ENCODE results near the gene SLC29A1.

Gene SLC29A1

DNA sequence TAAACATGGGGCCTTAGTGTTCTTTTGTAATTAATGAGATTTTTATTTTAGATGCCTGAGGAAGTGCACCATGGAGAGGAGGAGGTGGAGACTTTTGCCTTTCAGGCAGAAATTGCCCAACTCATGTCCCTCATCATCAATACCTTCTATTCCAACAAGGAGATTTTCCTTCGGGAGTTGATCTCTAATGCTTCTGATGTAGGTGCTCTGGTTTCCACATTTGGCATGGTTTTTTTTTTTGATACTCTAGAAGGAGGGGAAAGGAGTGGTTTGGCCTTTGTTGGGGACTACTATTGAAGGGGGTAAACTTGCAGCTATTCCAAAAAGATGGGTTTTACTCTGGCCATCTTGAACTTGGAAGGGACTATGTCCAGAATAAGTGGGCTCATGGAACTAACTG is 25.2 kb downstream of the SLC29A1 start:
- Histone ChIP-seq H3K9me3 (ENCODE audit: control insufficient read depth, low read length) (no peaks in the 10 kb centered on the region), H3K4me3 (ENCODE audit: insufficient read depth, low read depth, low read length, poor library complexity, severe bottlenecking) (peak overlapping the region; percentile 80), H3K27me3 (replicated peaks; ENCODE audit: control insufficient read depth, insufficient read depth, low read length, poor library complexity, severe bottlenecking) (no peaks in the 10 kb centered on the region), H3K27ac (ENCODE audit: insufficient read depth, low read length, poor library complexity, severe bottlenecking) (peak overlapping the region; percentile 3), H3K36me3 (ENCODE audit: control insufficient read depth, insufficient read depth, low read length) (peaks cover 52% of the 10 kb centered on the region), H3K4me1 (ENCODE audit: control insufficient read depth, insufficient read depth, low read length, poor library complexity, severe bottlenecking) (peaks cover 18% of the 10 kb centered on the region)
- no peak for DNase-seq

DNA sequence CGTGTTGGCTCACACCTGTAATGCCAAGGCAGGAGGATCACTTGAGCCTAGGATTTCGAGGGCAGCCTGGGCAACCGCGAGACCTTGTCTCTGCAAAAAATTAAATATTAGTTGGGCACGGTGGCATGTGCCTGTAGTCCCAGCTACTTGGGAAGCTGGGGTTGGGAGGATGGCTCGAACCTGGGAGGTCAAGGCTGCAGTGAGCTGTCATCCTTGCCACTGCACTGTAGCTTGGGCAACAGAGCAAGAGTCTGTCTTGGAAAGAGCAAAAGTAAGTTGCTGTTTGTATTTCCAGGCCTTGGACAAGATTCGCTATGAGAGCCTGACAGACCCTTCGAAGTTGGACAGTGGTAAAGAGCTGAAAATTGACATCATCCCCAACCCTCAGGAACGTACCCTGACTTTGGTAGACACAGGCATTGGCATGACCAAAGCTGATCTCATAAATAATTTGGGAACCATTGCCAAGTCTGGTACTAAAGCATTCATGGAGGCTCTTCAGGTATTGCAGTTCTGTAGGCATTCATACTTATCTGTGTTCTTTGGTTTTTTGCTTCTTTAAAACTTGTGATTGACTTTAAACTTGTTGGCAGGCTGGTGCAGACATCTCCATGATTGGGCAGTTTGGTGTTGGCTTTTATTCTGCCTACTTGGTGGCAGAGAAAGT is 25.8 kb downstream of the SLC29A1 start:
- Histone ChIP-seq H3K9me3 (ENCODE audit: control insufficient read depth, low read length) (no peaks in the 10 kb centered on the region), H3K27ac (ENCODE audit: insufficient read depth, low read length, poor library complexity, severe bottlenecking) (peak overlapping the region; percentile 3), H3K36me3 (ENCODE audit: control insufficient read depth, insufficient read depth, low read length) (peaks cover 58% of the 10 kb centered on the region), H3K4me3 (ENCODE audit: insufficient read depth, low read depth, low read length, poor library complexity, severe bottlenecking) (peak overlapping the region; percentile 80), H3K27me3 (replicated peaks; ENCODE audit: control insufficient read depth, insufficient read depth, low read length, poor library complexity, severe bottlenecking) (no peaks in the 10 kb centered on the region), H3K4me1 (ENCODE audit: control insufficient read depth, insufficient read depth, low read length, poor library complexity, severe bottlenecking) (peaks cover 18% of the 10 kb centered on the region)
- DNase-seq: no peak

DNA sequence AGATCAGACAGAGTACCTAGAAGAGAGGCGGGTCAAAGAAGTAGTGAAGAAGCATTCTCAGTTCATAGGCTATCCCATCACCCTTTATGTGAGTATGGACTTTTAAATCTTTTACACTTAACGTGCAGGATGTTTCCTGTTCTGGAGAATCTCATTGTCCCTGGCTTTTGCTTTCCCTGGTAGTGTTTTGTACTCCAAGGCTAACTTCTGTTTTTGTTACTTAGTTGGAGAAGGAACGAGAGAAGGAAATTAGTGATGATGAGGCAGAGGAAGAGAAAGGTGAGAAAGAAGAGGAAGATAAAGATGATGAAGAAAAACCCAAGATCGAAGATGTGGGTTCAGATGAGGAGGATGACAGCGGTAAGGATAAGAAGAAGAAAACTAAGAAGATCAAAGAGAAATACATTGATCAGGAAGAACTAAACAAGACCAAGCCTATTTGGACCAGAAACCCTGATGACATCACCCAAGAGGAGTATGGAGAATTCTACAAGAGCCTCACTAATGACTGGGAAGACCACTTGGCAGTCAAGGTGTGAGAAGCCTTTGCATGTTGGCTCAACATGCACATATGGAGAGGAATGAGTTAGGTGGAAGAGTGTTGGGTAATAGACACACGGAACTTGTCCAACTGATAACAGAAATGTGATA is 26.8 kb downstream of the SLC29A1 start:
- Histone ChIP-seq H3K9me3 (ENCODE audit: control insufficient read depth, low read length) (no peaks in the 10 kb centered on the region), H3K27me3 (replicated peaks; ENCODE audit: control insufficient read depth, insufficient read depth, low read length, poor library complexity, severe bottlenecking) (no peaks in the 10 kb centered on the region), H3K27ac (ENCODE audit: insufficient read depth, low read length, poor library complexity, severe bottlenecking) (no peak overlapping the region), H3K4me1 (ENCODE audit: control insufficient read depth, insufficient read depth, low read length, poor library complexity, severe bottlenecking) (peaks cover 18% of the 10 kb centered on the region), H3K4me3 (ENCODE audit: insufficient read depth, low read depth, low read length, poor library complexity, severe bottlenecking) (no peak overlapping the region), H3K36me3 (ENCODE audit: control insufficient read depth, insufficient read depth, low read length) (peaks cover 65% of the 10 kb centered on the region)
- no peak for DNase-seq

DNA sequence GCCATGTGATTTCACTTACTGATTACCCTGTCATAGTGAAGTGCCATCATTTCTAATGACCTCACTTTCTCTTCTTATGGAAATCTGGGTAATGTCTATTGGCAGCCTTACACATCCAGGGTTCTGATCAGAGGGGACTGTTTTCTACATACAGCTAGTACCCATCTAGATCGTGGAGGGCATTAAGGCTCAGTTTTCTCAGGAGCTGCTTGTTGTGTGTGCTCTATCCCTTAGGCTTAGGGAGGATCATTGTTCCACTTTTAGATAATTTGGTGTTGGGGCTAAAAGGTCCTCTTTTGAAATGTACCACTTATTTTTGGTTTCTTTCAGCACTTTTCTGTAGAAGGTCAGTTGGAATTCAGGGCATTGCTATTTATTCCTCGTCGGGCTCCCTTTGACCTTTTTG is 27.3 kb downstream of the SLC29A1 start:
- H3K36me3 ChIP-seq (ENCODE audit: control insufficient read depth, insufficient read depth, low read length): peaks cover 65% of the 10 kb centered on the region
- H3K4me3 ChIP-seq (ENCODE audit: insufficient read depth, low read depth, low read length, poor library complexity, severe bottlenecking): no peak overlapping the region
- H3K27me3 ChIP-seq (replicated peaks; ENCODE audit: control insufficient read depth, insufficient read depth, low read length, poor library complexity, severe bottlenecking): no peaks in the 10 kb centered on the region
- no peak overlapping the region for H3K27ac ChIP-seq (ENCODE audit: insufficient read depth, low read length, poor library complexity, severe bottlenecking)
- H3K4me1 ChIP-seq (ENCODE audit: control insufficient read depth, insufficient read depth, low read length, poor library complexity, severe bottlenecking): peaks cover 16% of the 10 kb centered on the region
- no peaks in the 10 kb centered on the region for H3K9me3 ChIP-seq (ENCODE audit: control insufficient read depth, low read length)
- DNase-seq: no peak

DNA sequence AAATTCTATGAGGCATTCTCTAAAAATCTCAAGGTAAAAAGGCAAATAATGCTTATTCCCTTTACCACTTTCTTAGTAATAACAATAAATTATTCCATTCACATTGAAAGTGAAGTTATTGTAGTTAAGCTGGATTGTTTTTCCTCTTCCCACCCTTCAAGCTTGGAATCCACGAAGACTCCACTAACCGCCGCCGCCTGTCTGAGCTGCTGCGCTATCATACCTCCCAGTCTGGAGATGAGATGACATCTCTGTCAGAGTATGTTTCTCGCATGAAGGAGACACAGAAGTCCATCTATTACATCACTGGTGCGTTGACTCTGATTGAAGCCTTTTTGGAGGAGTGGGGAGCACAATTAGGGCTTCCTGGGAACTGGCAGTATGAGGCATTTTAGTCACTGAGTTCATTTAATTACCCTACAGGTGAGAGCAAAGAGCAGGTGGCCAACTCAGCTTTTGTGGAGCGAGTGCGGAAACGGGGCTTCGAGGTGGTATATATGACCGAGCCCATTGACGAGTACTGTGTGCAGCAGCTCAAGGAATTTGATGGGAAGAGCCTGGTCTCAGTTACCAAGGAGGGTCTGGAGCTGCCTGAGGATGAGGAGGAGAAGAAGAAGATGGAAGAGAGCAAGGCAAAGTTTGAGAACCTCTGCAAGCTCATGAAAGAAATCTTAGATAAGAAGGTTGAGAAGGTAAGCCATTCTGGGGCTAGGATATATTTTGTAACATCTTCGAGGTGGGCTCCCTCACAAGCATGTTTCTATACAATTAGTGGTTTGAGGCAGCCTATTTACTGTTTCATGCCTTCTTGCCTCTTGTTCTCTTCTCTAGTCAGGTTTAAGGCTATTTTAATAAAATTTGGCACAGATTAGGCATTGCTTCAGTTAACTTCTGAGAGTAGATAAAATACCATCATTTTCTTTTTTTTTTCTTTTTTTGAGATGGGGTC is 28.5 kb downstream of the SLC29A1 start:
- Histone ChIP-seq H3K9me3 (ENCODE audit: control insufficient read depth, low read length) (no peaks in the 10 kb centered on the region), H3K4me1 (ENCODE audit: control insufficient read depth, insufficient read depth, low read length, poor library complexity, severe bottlenecking) (peaks cover 22% of the 10 kb centered on the region), H3K36me3 (ENCODE audit: control insufficient read depth, insufficient read depth, low read length) (peaks cover 65% of the 10 kb centered on the region), H3K27ac (ENCODE audit: insufficient read depth, low read length, poor library complexity, severe bottlenecking) (no peak overlapping the region), H3K27me3 (replicated peaks; ENCODE audit: control insufficient read depth, insufficient read depth, low read length, poor library complexity, severe bottlenecking) (no peaks in the 10 kb centered on the region), H3K4me3 (ENCODE audit: insufficient read depth, low read depth, low read length, poor library complexity, severe bottlenecking) (no peak overlapping the region)
- no peak for DNase-seq

DNA sequence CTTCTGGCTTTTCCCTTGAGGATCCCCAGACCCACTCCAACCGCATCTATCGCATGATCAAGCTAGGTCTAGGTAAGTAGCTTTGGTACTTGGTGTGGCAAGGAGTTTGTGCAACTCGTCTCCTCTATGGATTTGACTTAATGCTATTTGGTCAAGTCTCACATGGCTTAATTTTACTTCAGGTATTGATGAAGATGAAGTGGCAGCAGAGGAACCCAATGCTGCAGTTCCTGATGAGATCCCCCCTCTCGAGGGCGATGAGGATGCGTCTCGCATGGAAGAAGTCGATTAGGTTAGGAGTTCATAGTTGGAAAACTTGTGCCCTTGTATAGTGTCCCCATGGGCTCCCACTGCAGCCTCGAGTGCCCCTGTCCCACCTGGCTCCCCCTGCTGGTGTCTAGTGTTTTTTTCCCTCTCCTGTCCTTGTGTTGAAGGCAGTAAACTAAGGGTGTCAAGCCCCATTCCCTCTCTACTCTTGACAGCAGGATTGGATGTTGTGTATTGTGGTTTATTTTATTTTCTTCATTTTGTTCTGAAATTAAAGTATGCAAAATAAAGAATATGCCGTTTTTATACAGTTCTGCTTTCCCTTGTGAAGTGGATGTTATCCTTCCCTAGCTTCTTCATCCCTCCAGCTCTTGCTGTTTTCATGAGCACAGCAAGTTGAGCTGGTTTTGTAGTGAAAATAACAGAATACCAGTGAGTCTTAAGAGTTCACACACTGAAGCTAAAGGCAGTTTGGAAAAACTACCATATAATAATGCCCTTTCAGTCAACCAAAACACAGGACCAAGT is 30.1 kb downstream of the SLC29A1 start:
- no peak overlapping the region for H3K27ac ChIP-seq (ENCODE audit: insufficient read depth, low read length, poor library complexity, severe bottlenecking)
- H3K4me3 ChIP-seq (ENCODE audit: insufficient read depth, low read depth, low read length, poor library complexity, severe bottlenecking): no peak overlapping the region

DNA sequence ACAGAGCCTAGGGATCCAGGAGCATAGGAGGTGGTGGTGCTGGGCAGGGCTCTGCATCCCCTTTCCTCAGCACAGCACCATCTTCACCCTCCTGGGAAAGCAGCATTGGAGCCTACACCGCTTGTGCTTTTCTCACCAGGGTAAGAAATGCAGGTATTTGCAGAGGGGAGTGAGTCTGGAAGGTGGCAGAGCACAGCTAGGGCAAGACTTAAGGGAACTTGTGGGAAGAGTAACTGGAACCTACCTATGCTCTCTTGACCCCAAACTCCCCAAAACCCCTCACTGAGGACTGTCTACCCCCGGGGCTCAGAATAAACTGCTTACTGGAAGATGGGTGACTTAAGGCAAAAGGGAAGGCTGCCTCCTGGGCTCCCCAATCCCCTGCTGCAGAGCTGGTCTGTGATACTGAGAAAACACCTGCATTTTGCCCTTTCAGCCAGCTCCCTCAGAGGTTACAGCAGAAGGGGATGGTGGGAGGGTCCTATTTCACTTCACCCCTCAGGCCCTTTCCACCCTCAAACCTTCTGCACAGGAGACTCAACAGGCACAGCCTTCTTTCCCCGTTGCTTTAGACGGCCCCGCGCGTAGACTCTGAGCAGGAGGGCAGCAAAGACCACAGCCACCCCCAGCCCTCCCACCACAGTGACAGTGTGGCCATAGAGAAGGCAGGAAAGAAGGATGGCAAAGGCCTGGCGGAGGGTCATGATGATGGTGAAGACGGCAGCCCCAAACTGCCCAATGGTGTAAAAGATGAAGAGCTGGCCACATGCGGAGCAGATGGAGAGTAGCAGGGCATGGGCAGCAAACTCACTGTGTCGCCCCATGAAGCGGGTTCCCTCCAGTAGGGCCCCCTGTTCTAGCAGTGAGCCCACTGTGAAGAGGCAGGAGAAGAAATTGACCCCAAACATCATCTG is 31.1 kb downstream of the SLC29A1 start:
- H3K4me1 ChIP-seq (ENCODE audit: control insufficient read depth, insufficient read depth, low read length, poor library complexity, severe bottlenecking): peaks cover 18% of the 10 kb centered on the region
- no peak overlapping the region for H3K4me3 ChIP-seq (ENCODE audit: insufficient read depth, low read depth, low read length, poor library complexity, severe bottlenecking)
- no peaks in the 10 kb centered on the region for H3K9me3 ChIP-seq (ENCODE audit: control insufficient read depth, low read length)
- H3K27ac ChIP-seq (ENCODE audit: insufficient read depth, low read length, poor library complexity, severe bottlenecking): no peak overlapping the region
- peaks cover 61% of the 10 kb centered on the region for H3K36me3 ChIP-seq (ENCODE audit: control insufficient read depth, insufficient read depth, low read length)
- no peak for DNase-seq
- H3K27me3 ChIP-seq (replicated peaks; ENCODE audit: control insufficient read depth, insufficient read depth, low read length, poor library complexity, severe bottlenecking): no peaks in the 10 kb centered on the region

More for the DNA sequence above, 30.1 kb downstream of the SLC29A1 start:
- peak; percentile 37 to 56 (median 42) for DNase-seq
- H3K4me1 ChIP-seq (ENCODE audit: control insufficient read depth, insufficient read depth, low read length, poor library complexity, severe bottlenecking): peaks cover 25% of the 10 kb centered on the region
- H3K27me3 ChIP-seq (replicated peaks; ENCODE audit: control insufficient read depth, insufficient read depth, low read length, poor library complexity, severe bottlenecking): no peaks in the 10 kb centered on the region
- H3K9me3 ChIP-seq (ENCODE audit: control insufficient read depth, low read length): no peaks in the 10 kb centered on the region
- H3K36me3 ChIP-seq (ENCODE audit: control insufficient read depth, insufficient read depth, low read length): peaks cover 62% of the 10 kb centered on the region

DNA sequence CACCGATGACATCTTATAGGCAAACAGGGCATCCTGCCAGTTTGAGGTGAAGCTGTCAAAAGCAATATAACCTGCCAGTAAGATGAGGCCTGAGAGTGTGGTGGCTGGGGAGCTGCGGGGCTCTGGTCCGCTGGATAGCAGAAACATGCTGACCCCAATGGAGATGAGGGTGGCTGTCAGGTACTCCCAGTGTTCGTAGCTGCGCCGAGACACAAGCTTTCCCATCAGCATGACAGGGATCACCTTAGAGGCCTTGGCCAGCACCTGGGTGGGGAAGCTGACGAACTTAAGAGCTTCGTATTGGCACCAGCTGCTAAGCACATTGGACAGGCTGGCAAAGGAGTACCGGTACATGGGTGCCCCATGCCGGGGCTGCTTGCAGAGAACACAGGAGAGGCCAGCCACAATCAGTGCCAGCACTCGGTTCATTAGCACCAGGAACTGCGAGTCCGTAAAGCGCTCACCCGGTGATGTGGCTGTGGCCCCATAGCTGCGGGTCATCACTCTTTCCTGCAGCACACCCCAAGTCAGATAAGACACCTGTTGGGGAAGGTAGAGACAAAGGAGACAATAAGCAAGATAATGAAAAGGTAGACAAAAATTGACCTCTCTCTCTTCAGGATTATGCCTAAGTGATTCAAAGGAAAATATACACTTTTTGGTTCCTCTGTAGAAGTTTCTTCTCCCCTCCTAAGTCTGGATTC is 31.9 kb downstream of the SLC29A1 start:
- Histone ChIP-seq H3K27ac (ENCODE audit: insufficient read depth, low read length, poor library complexity, severe bottlenecking) (no peak overlapping the region), H3K9me3 (ENCODE audit: control insufficient read depth, low read length) (no peaks in the 10 kb centered on the region), H3K4me1 (ENCODE audit: control insufficient read depth, insufficient read depth, low read length, poor library complexity, severe bottlenecking) (peaks cover 18% of the 10 kb centered on the region), H3K4me3 (ENCODE audit: insufficient read depth, low read depth, low read length, poor library complexity, severe bottlenecking) (no peak overlapping the region), H3K27me3 (replicated peaks; ENCODE audit: control insufficient read depth, insufficient read depth, low read length, poor library complexity, severe bottlenecking) (no peaks in the 10 kb centered on the region), H3K36me3 (ENCODE audit: control insufficient read depth, insufficient read depth, low read length) (peaks cover 61% of the 10 kb centered on the region)
- DNase-seq: no peak

All from effector memory CD4-positive, alpha-beta T cell (primary cell).